ENCODE measurements around the gene UNC93B1.

DNA sequence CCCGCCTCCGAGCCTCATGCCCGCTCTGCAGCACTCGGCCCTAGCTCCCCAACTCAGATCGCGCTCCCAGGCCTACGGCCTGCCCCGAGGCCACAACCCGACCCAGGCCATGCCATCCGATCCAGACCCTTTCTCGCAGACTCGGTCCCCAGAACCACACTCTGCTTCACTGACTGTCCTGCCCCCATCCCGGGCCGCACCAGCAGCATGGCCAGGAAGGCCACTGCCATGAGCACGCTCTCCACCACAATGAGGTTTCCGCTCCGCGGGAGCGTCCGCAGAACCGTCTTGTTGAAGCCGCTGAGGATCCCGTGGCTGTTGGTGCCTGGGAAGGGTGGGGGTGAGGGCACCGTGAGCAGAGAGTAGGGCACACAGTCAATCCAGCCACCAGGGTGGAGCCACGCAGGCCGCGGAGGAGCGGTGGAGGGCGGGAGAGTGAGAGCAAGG lies 6.4 kb downstream of the UNC93B1 start:
- TF ChIP-seq POLR2A (IDR thresholded peaks at IDR 0.05; ENCODE audit: low read length): no peak
- no peak for TF ChIP-seq GATA1 (IDR thresholded peaks at IDR 0.05; ENCODE audit: low read depth, low read length)

Data from erythroblast (primary cell).